ENCODE results near the gene AMN1. TPM values are rescaled to one million over a fixed set of nuclear protein-coding genes. Genes with fewer than 3 reads are reported as not detected.

The AMN1 gene
- total RNA-seq, 2 experiments from 2014 or later = 6.9 to 8.5 TPM

- POLR2A ChIA-PET = interaction anchor here (0.7 kb wide), 1 partner anchor 178 kb away, joined by 3 read pairs; no protein-coding TSS in a partner anchor
- Histone ChIP-seq H3K36me3 (ENCODE audit: insufficient read depth, low read length) (no peaks in the 10 kb centered on the region), H3K27ac (ENCODE audit: low read depth in 1 of 2, low read length in 2 of 2) (no peak overlapping the region), H3K9me3 (ENCODE audit: control insufficient read depth in 1 of 2, insufficient read depth in 1 of 2, low read length in 2 of 2) (no peaks in the 10 kb centered on the region), H3K27me3 (ENCODE audit: control insufficient read depth in 1 of 2, insufficient read depth in 2 of 2, low read length in 2 of 2) (no peaks in the 10 kb centered on the region), H3K4me1 (ENCODE audit: insufficient read depth, low read length) (no peaks in the 10 kb centered on the region), H3K4me3 (ENCODE audit: low read length) (no peak overlapping the region)
- no peak overlapping the region for H3K4me3 Mint-ChIP-seq
- intact Hi-C loops (cut with DNase I, micrococcal nuclease) = no loop called here
- H3K4me1 Mint-ChIP-seq (ENCODE audit: low read depth) = peaks cover 14% of the 10 kb centered on the region
- H3K9me3 Mint-ChIP-seq = no peaks in the 10 kb centered on the region
- CTCF ChIA-PET = no interaction called here
- ATAC-seq (ENCODE audit: poor library complexity) (no peak), DNase-seq (no peak)
- H3K27ac Mint-ChIP-seq = no peak overlapping the region
- no peaks in the 10 kb centered on the region for H3K27me3 Mint-ChIP-seq
- no peaks in the 10 kb centered on the region for H3K36me3 Mint-ChIP-seq (ENCODE audit: low read depth)
- TF ChIP-seq CTCF (IDR thresholded peaks at IDR 0.05) = no peak
Observed at GRCh38 chr12:31756977-31757420, 28.2 kb upstream of the AMN1 start.

GRCh38 chr12:31752450-31752849 is 23.6 kb upstream of the AMN1 start:
- Mint-ChIP-seq H3K27me3 (no peaks in the 10 kb centered on the region), H3K27ac (no peak overlapping the region), H3K36me3 (ENCODE audit: low read depth) (no peaks in the 10 kb centered on the region), H3K9me3 (peaks cover 2% of the 10 kb centered on the region), H3K4me3 (no peak overlapping the region), H3K4me1 (ENCODE audit: low read depth) (peaks cover 23% of the 10 kb centered on the region)
- Histone ChIP-seq H3K27me3 (ENCODE audit: control insufficient read depth in 1 of 2, insufficient read depth in 2 of 2, low read length in 2 of 2) (no peaks in the 10 kb centered on the region), H3K4me1 (ENCODE audit: insufficient read depth, low read length) (peaks cover 12% of the 10 kb centered on the region), H3K27ac (ENCODE audit: low read depth in 1 of 2, low read length in 2 of 2) (no peak overlapping the region), H3K36me3 (ENCODE audit: insufficient read depth, low read length) (no peaks in the 10 kb centered on the region), H3K4me3 (ENCODE audit: low read length) (peak overlapping the region; percentile 24), H3K9me3 (ENCODE audit: control insufficient read depth in 1 of 2, insufficient read depth in 1 of 2, low read length in 2 of 2) (peaks cover 0 to 8% of the 10 kb centered on the region in 2 experiments)
- ChIA-PET POLR2A (no interaction called here), CTCF (interaction anchor here (0.6 kb wide), 1 partner anchor 486 kb away, joined by 3 read pairs; no protein-coding TSS in a partner anchor)
- intact Hi-C loops (cut with DNase I, micrococcal nuclease) = no loop called here
- DNase-seq = no peak
- no peak for TF ChIP-seq CTCF (IDR thresholded peaks at IDR 0.05)
- no peak for ATAC-seq (ENCODE audit: poor library complexity)

- intact Hi-C loops (cut with DNase I, micrococcal nuclease) = no loop called here
- Histone ChIP-seq H3K27ac (ENCODE audit: low read depth in 1 of 2, low read length in 2 of 2) (no peak overlapping the region), H3K36me3 (ENCODE audit: insufficient read depth, low read length) (no peaks in the 10 kb centered on the region), H3K4me1 (ENCODE audit: insufficient read depth, low read length) (peaks cover 12% of the 10 kb centered on the region), H3K27me3 (ENCODE audit: control insufficient read depth in 1 of 2, insufficient read depth in 2 of 2, low read length in 2 of 2) (no peaks in the 10 kb centered on the region), H3K9me3 (ENCODE audit: control insufficient read depth in 1 of 2, insufficient read depth in 1 of 2, low read length in 2 of 2) (peaks cover 0 to 8% of the 10 kb centered on the region in 2 experiments), H3K4me3 (ENCODE audit: low read length) (no peak overlapping the region)
- DNase-seq (no peak), ATAC-seq (ENCODE audit: poor library complexity) (no peak)
- Mint-ChIP-seq H3K27ac (no peak overlapping the region), H3K4me1 (ENCODE audit: low read depth) (peaks cover 30% of the 10 kb centered on the region), H3K9me3 (peaks cover 2% of the 10 kb centered on the region), H3K27me3 (no peaks in the 10 kb centered on the region), H3K36me3 (ENCODE audit: low read depth) (no peaks in the 10 kb centered on the region), H3K4me3 (no peak overlapping the region)
- POLR2A ChIA-PET = no interaction called here
- CTCF ChIA-PET = no interaction called here
- no peak for TF ChIP-seq CTCF (IDR thresholded peaks at IDR 0.05)
Observed at GRCh38 chr12:31751085-31751484, 22.3 kb upstream of the AMN1 start.

Measured in CD4-positive, alpha-beta T cell (primary cell).